Ammon's horn (tissue), 1 donor: ENCODE measurements around the gene ABTB1.
"Not testable (repeated sequence)": the region's sequence is repeated elsewhere in the genome, so short reads cannot be mapped to it uniquely, and the experiment has no call there.

ENCODE experiments used
- DNase-seq: peaks from one replicate; pipeline ENCODE4 v3.0.0-alpha.2; 2016; ENCODE audit warnings: low spot score

Gene ABTB1

DNA sequence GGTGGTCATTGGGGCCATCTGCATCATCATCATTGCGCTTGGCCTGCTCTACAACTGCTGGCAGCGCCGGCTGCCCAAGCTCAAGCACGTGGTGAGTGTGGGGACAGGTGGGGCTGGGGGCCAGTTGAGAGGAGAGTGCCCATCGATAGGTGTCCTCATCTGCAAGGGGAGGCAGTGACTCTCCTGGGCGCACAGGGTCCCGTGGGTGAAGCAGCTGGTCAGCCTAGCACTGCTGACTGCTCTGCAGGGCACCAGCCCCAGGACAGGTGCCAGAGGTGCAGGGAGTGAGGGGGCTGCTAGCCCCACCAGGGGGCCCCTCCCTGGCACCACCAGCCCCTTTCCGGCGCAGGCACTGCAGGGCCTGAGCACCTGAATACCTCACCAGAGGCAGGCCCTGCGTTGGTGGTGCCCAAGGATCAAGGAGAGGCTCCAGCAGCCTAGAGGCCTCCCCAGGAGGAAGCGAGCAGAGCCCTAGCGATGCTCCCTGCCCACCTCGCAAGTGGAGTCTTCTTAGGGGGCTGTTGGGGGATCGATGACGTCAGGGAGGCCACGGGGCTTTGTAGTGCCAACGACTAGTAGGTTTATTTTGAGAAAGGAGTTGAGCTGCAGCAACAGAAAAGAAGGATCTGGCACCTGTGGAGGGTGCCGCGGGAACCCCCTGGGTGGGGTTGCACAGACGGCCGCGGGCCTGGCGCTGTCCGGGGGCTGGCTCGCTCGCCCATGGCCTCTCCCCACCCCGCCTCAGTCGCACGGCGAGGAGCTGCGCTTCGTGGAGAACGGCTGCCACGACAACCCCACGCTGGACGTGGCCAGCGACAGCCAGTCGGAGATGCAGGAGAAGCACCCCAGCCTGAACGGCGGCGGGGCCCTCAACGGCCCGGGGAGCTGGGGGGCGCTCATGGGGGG is 976 bp upstream of the ABTB1 start:
- DNase-seq: no peak

DNA sequence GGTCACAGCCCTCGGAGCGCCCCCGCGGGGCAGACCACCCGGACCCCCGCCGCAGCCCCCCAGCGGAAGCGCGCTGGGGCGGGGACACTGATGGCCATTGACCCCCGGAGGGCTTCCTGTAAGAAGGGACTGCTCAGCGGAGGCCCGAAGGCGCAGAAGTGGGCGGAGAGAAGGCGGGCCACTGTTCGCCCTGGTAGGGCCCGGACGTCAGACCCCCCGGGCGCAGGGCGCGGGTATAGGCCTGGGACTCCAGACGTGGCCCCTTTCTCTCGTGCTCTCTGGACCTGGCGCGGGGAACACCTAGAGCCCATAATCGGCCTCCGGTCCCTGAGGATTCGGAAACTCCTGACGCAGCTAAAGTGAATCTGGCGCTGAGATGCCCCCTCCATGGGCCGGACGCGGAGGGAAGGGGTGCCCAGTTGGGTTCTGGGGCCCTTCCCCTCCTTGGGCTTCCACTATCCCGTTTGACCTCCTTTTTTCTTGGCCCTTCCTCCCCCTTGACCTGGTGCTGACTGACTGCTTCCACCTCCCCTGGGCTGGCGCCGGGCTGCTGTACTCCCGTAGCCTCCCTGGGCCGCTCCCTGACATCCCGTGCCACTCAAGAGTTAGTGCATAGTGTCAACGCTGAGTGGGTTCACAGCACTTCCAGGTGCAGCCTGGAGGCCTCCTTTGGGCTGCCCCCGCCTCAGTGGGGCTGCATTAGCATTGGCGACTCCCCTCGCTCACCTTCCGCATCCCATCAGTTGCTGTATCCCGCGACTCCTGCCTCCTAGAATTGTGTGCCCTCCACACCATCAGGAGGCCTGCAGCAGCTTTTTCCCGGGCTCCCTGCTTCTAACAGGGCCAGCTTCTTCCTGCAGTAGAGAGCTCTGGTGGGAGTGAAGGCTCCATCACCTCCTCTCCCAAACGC is 694 bp downstream of the ABTB1 start:
- DNase-seq: no peak

DNA sequence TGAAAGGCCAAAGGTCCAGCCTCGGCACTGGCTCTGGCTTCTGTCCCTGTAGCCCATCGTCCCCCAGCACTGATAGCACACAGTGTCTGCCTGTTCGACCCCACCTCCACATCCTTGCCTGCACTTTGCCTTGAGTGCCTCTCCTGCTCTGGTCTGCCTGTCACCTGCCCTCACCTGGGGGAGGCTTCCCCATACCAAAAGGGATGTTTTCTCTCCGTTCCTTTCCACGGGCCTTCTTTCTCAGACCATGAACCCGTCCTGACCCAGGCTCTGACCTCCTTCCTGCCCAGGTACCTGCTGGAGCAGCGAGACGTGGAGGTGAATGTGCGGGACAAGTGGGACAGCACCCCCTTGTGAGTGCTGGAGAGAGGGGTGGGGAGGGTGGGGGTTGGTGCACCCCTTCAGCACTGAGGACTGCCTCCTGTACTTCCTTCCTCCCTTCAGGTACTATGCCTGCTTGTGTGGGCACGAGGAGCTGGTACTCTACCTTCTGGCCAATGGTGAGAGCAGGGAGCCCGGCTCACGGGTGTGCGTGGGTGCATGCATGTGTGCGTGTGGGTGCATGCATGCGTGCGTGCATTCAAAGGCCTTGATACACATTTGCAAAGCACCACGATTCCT is 1.5 kb downstream of the ABTB1 start:
- no peak for DNase-seq

DNA sequence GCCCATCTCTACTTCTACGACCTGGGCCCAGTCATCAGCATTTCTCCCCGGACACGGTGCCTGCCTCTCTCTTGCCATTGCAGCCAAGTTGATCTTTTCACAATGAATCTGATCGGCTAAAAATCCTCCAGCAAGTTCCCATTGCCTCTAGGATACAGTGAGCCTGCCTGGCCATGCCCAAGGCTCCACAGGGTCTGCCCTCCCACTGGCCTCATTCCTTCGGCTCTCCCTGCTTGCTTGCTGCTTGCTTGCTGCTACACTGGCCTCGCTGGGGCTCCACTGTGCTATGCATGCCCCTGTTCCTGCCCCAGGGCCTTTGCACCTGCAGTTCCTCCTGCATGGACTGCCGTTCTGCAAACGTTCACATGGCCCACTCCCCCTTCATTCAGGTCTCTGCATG is 2.0 kb downstream of the ABTB1 start:
- no peak for DNase-seq

DNA sequence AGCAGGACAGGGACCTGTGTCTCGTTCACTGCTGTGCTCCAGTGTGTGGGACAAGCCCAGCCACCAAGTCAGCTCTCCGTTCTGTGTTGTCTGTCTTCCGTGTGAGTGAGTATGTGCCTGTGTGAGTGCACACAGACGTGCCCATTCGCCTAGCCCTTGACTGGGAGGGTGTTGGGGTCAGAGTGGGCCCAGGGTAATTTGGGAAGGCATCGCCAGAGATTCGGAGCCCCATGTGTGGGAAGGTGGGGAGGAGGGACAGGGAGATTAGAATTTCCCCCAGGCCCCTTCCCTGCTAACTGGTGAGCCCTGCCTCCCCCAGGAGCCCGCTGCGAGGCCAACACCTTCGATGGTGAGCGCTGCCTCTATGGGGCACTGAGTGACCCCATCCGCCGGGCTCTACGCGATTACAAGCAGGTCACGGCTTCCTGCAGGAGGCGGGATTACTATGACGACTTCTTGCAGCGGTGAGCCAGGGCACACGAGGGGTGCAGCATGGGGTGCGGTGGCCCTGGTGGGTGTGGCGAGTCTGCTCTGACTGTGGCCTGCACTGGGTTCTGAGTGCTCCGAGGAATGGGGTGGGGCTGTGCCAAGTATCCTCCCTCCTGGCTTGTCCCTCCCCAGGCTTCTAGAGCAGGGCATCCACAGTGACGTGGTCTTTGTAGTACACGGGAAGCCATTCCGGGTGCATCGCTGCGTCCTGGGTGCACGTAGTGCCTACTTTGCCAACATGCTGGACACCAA is 3.1 kb downstream of the ABTB1 start:
- DNase-seq: no peak

DNA sequence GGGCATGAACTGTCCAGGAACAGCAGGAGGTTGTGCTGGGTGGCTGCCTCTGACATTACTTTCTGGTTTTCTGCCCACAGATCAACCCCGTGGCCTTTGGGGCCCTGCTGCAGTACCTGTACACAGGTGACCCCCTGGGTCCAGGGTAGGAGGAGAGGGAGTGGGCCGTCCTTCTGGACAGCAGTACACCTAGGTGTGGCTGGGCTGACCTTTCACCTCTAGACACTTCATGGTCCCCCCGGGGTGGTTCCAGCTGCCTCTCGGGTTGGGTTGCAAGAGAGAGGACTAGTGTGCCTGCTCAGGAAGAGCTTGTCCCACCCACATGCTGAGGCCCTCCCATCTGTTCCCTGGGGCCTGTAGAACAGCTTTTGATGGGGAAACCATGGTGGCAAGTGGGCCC is 3.7 kb downstream of the ABTB1 start:
- no peak for DNase-seq

DNA sequence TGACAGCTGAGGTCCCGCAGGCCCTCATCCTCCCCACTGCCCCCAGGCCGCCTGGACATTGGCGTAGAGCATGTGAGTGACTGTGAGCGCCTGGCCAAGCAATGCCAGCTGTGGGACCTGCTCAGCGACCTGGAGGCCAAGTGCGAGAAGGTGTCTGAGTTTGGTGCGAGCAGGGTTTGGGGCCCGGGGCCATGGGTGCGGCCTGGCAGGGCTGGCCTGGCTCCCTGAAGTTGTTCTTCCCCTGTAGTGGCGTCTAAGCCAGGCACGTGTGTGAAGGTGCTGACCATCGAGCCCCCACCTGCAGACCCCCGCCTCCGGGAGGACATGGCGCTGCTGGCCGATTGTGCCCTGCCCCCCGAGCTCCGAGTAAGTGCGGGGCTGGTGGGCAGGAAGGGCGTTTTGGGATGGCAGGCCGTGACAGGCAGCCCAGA is 4.2 kb downstream of the ABTB1 start:
- no peak for DNase-seq

DNA sequence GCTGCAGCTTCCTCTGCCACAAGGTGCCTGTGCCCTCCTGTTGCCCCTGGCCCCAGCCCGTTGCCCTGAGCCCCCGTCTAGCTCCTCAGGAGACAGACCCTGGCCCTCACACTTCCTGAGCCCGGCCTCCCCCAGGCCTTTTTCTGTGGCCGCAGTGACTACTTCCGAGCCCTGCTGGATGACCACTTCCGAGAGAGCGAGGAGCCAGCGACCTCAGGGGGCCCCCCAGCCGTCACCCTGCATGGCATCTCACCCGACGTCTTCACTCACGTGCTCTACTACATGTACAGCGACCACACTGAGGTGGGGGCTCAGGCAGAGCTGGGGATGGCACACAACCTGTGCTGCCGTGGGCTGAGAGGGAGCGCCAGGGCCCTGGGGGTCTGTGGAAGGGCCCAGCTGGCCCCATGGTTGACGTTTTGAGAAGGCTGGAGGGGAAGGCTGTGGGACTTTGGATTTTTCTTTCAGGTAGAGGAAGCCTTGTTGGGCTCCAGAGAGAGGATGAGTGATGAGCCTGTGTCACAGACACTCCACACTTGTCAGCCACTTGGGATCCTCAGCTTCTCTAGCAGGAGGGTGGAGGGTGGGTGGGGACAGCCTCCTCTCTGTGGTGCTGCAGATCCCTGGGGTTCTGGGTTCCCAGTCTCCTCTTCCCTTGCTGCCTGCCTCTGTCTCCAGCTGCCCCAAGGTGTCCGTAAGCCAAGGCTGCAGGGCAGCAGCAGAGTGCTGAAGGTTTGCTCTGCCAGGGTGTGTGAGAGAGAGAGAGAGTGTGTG is 5.0 kb downstream of the ABTB1 start:
- no peak for DNase-seq

DNA sequence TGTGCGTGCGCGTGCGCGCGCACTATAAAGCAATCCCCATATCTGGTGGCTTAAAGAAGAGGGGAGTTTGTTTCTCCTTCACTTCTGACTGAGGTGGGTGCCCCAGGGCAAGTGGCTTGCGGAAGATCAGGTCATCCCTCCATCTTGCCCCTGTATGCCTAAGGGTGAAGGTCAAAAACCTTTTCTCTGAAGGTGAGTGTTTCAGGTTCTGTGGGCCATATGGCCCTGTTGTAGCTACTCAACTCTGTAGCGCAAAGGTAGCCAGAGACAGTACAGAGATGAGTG is 5.5 kb downstream of the ABTB1 start:
- no peak for DNase-seq

DNA sequence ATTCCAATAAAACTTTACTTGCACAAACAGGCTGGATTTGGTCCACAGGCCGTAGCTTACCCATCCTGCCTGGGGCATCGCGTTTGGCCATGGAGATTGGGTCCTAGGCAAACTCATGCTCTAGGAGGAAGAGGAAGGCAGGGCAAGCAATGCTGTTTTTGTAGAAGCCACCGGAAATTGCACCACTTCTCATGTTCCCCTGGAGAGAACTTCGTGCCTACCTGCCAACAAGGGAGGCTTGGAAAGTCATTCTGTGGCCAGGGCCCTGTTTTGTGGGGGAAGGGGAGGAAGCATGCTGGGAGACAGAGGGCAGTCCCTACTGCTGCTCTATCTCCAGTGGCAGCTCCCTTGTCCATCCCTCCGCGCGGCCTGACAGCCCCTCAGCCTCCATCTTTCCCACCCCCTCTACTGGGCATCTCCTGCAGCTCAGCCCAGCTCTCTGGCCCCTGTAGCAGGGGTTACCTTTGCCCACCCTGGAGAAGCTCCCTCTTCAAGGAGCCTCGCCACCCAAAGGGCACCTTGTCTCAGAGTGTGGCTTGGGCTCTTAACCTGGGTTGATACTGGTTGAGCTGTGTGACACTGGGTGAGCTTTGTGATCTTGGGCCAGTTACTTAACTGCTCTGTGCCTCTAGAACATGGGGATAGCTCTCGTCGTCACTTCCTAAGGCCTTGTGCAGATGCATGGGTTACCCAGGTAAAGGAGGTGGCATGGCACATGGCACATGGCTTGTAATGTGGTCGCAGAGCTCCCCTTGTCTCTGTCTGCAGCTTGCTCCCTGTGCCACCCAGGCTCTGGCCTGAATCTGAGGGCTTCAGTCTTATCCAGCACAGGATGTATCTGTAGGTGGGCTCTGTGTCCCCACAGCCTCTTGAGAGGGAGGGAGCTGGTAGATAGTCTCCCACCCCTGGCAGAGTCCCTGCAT is 6.1 kb downstream of the ABTB1 start:
- DNase-seq: no peak

DNA sequence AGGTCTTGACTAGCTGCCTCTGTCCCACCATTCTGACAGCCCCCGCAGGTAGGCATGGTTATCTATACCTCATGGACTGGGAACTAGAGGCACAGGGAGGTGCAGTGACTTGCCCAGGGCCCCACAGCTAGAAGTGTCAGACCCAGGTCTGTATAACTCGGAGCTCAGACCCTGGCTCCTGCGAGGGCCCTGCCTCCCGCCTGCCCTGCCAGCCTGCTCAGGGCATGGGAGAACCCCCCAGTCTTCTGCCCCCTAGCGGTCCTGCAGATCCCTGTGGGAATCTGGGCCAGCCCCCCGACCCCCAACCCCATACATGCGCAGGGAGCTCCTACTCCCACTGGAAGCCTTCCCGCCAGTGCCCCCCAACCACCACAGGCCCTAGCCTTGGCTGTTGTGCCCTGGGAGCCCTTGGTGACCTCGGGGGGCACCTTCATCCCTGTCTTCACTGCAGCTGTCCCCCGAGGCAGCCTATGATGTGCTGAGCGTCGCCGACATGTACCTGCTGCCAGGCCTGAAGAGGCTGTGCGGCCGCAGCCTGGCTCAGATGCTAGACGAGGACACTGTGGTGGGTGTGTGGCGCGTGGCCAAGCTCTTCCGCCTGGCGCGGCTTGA is 6.9 kb downstream of the ABTB1 start:
- DNase-seq: no peak

DNA sequence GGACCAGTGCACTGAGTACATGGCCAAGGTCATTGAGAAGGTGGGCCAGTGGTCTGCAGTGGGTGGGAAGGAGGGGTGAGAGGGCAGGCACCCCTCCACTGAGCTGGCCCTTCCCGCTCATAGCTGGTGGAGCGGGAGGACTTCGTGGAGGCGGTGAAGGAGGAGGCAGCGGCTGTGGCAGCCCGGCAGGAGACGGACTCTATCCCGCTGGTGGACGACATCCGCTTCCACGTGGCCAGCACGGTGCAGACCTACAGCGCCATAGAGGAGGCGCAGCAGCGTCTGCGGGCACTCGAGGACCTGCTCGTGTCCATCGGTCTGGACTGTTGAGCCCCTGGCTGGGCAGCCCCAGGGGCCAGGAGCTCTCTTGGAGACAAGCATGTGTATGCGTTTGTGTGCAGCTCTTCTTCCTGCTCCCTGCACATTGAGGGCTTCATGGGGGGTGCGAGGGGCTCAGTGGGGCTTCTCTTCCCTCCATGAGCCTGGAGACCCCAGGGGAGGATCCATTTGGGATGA is 7.5 kb downstream of the ABTB1 start:
- DNase-seq: no peak

DNA sequence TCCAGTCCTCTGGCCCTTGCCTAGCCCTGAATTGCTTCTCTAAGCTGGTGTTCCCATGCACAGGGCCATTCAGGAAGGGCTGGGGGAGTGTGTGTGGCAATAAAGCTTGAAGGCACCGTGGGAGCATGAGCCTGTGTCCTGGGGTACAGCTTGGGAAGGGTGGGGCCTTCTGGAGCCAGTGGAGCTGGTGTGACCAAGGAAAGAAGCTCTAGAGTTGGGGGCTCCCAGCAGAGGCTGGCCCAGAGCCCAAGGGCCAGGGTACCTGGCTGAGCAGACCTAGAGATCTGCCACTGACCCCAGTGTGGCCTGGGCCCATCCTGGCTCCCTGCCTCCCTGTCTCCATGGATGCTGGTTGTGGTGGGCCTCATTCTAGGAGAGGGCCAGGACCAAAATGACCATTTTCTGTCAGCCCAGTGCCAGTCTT is 8.1 kb downstream of the ABTB1 start:
- no peak for DNase-seq

DNA sequence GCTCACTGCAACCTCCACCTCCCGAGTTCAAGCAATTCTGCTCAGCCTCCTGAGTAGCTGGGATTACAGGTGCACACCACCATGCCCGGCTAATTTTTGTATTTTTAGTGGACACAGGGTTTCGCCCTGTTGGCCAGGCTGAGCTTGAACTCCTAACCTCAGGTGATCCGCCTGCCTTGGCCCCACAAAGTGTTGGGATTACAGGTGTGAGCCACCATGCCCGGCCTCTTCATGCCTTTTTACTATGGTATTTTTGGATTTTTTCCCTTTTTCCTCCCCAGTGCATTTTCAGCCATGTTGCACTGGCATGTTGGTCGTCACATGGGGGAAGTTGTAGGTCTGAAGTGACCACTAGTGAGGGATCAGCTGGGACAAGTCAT is 9.4 kb downstream of the ABTB1 start:
- DNase-seq: not testable (repeated sequence)

DNA sequence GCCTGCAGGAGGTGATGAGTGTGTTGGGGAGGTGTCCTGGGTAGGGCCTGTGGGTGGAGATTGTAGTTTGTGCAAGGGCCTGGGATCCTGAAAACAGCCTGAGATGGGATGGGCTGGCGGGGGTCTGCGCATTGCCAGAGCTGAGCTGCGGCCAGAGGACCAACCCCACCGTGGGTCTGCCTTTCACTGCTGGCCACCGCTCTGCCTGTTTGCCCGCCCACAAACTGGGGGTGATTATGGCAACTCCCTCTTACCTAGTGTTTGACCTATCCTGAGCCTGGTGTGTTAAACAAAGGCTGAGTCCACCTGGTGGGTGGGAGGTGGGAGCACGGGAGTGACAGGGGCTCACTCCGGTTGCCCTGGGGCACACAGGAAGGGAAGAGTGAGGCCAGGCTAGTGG is 9.8 kb downstream of the ABTB1 start:
- no peak for DNase-seq

DNA sequence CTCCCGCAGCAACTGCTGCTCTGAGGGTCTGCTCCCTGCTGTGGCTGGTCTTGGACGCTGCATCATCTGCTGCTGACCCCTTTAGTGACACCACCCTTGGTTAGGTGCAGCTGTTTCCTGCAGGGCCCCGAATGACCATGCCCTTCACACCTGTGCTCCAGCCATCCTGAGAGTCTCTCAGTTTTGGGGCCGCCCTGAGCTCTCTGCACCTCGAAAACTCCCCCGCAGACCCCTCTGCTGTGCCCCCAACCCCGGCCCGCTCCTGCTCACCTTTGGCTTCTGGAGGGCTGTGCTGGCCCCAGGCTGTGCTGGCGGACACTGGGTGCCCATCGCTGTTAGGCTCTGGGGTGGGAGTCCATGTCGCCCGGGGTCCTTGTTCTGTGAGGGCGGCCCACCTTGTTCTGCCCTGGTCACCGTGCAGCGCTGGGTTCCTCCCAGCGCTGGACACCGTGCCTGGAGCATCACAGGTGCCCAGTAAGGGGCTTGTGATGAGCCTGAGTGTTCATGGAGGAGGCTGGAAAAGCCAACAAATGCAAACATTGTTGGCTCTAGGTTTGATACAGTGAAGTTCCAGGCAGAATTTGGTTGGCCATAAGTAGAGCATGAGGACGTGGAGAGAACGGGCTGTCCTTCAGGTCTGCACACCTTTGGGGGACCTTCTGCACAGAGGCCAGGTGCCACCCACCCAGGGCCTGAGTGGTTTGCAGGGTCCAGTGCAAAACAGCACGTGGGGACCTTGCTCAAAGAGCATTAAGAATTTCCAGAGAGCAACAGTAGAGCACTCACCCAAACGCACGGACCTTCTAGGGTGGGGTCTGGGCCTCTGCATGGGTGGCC is 12.3 kb downstream of the ABTB1 start:
- no peak for DNase-seq

DNA sequence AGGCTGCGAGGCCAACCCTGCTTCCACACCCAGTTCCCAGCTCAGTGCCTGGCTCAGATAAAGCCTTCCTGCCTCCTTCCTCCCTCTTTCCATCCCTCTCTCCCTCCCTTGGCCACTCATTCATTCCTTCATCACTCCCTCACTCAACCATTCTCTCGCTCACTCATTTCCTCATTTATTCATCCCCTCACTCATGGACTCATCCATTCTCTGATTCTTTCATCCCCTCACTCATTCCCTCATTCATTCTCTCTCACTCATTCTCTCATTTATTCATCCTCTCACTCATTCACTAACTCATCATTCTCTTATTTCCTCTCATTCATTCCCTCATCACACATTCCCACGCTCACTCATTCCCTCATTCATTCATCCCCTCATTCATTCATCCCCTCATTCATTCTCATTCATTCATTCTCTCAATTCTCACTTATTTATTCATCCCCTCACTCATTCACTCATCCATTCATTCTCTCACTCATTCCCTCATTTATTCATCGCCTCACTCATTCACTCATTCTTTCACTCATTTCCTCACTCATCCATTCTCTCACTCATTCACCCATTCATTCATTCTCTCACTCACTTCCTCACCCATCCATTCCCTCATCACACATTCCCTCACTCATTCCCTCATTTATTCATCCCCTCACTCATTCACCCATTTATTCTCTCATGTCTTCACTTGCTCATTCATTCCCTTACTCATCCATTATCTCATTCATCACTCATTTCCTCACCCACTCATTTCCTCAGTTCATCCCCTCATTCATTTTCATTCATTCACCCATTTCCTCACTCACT is 13.2 kb downstream of the ABTB1 start:
- DNase-seq: no peak

DNA sequence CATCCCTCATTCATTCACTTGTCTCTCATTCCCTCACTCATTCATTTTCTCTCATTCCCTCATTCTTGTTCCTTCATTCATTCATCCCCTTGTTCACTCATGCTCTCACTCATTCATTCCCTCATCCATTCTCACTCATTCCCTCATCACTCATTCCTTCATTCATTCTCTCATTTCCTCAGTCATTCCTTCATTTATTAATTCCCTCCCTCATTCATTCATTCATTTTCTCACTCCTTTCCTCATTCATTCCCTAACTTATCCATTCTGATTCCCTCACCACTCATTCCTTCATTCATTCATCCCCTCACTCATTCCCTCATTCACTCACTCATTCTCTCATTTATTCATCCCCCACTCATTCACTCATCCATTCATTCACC is 13.8 kb downstream of the ABTB1 start:
- DNase-seq: no peak
